ENCODE data around the gene HS1BP3. TPM values are rescaled to one million over a fixed set of nuclear protein-coding genes. Genes with fewer than 3 reads are reported as not detected.

HS1BP3 gene
- total RNA-seq, 1 experiment from 2014 or later = 16.2 TPM

DNA sequence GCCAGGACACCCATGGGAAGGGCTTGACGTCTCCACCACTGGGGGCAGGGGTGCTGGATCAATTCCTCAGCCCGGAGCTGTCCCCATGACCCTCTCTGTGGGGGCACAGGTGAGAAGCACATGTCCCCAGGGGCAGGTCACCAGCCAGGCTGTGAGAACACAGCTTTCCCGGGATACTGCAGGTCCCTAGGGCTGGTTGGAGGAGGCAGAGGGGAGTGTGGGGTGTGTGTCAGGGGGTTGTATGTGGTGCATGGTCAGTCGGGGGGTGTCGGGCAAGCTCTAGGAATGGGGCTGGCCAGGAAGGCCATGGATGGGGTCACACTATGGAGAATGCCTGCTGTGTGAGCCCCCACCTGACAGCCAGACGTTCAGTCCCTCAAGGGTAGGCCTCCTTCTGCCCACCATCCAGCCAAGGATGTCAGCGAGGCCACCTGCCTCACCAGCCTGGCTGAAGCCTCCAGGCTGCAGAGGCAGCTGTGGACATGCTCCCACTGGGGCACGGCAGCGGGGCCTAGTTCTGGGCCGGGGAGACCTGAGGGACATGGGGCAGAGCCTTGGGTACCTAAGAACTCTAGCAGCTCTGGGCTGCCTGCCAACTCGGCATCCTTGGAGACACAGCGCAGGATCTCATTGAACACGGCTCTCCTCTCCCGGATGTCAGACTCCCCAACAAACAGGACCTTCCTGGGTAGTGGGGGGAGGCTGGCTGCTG, 10.3 kb downstream of the HS1BP3 start:
- intact Hi-C loops (cut with micrococcal nuclease; ENCODE audit: unreplicated experiment) = loop anchor here (5.0 to 10.0 kb wide), 3 partner anchors 313 to 683 kb away; no protein-coding TSS in a partner anchor
- Histone ChIP-seq H3K27ac (no peak overlapping the region), H3K4me1 (replicated peaks; ENCODE audit: insufficient read depth) (peaks cover 5% of the 10 kb centered on the region), H3K4me2 (no peak overlapping the region), H3K9me3 (ENCODE audit: insufficient read depth, low read depth) (no peaks in the 10 kb centered on the region), H3K9me2 (ENCODE audit: insufficient read depth) (no peaks in the 10 kb centered on the region), H3K79me2 (ENCODE audit: low read depth) (no peaks in the 10 kb centered on the region), H3K4me3 (no peak overlapping the region), H3F3A (ENCODE audit: insufficient read depth, low read depth) (peaks cover 5% of the 10 kb centered on the region), H4K20me1 (ENCODE audit: insufficient read depth) (no peaks in the 10 kb centered on the region), H2AFZ (no peak overlapping the region), H3K27me3 (ENCODE audit: insufficient read depth, low read depth) (no peaks in the 10 kb centered on the region), H3K36me3 (ENCODE audit: low read depth) (no peaks in the 10 kb centered on the region)
- POLR2A ChIA-PET (ENCODE audit: unreplicated experiment) = no interaction called here
- no peak for DNase-seq
- CTCF ChIA-PET = interaction anchor here (0.5 kb wide), 1 partner anchor 408 kb away, joined by 3 read pairs; no protein-coding TSS in a partner anchor
- no TSS peak for BruUV-seq (replicated peaks)
- TF ChIP-seq, protein P1, sequence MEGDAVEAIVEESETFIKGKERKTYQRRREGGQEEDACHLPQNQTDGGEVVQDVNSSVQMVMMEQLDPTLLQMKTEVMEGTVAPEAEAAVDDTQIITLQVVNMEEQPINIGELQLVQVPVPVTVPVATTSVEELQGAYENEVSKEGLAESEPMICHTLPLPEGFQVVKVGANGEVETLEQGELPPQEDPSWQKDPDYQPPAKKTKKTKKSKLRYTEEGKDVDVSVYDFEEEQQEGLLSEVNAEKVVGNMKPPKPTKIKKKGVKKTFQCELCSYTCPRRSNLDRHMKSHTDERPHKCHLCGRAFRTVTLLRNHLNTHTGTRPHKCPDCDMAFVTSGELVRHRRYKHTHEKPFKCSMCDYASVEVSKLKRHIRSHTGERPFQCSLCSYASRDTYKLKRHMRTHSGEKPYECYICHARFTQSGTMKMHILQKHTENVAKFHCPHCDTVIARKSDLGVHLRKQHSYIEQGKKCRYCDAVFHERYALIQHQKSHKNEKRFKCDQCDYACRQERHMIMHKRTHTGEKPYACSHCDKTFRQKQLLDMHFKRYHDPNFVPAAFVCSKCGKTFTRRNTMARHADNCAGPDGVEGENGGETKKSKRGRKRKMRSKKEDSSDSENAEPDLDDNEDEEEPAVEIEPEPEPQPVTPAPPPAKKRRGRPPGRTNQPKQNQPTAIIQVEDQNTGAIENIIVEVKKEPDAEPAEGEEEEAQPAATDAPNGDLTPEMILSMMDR (conservative IDR thresholded peaks at IDR 0.05) = no peak
- TF ChIP-seq EZH2 (IDR thresholded peaks at IDR 0.05; ENCODE audit: low read depth) = no peak

DNA sequence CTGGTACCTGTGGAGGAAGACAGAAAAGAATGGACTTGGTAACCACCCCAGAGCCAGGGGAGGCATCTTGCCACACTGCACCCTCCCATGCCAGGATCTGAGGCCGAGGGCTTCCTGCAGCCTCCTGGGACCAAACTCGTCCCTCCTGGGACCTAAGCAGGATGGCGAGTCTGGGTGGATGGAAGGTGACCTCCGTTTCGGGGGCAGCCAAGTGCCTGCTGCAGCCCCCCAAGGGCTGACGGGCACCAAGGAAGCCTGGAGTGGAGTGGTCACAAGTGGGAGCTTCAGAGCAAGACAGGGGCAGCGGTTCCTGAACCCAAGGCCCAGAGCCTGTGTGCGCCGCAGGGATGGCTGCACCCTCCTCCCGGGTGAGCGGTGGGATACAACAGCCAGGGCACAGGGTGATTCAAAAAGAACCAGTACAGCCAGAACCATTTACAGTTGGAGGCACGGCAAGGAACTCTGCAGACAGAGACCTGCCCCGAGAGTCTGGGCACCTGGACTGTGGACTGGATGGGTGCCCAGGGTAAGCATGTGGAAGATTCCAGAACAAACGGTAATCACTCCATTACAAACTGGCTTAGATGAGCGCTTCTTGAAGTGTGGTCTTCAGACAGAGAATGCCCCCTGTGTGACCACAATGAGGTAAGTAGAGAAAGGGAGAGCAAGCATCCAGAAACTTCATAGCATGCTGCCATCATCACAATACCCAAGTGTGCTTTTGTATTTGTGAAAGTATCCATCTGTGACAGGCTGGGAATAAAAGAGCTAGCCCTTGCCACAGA, 12.1 kb downstream of the HS1BP3 start:
- Histone ChIP-seq H3K4me2 (no peak overlapping the region), H3K27ac (no peak overlapping the region), H3K9me3 (ENCODE audit: insufficient read depth, low read depth) (no peaks in the 10 kb centered on the region), H3K4me1 (replicated peaks; ENCODE audit: insufficient read depth) (peaks cover 22% of the 10 kb centered on the region), H3K4me3 (no peak overlapping the region), H3K79me2 (ENCODE audit: low read depth) (no peaks in the 10 kb centered on the region), H3K36me3 (ENCODE audit: low read depth) (no peaks in the 10 kb centered on the region), H3K9me2 (ENCODE audit: insufficient read depth) (no peaks in the 10 kb centered on the region), H2AFZ (no peak overlapping the region), H3F3A (ENCODE audit: insufficient read depth, low read depth) (peaks cover 23% of the 10 kb centered on the region), H4K20me1 (ENCODE audit: insufficient read depth) (no peaks in the 10 kb centered on the region), H3K27me3 (ENCODE audit: insufficient read depth, low read depth) (no peaks in the 10 kb centered on the region)
- ChIA-PET POLR2A (ENCODE audit: unreplicated experiment) (no interaction called here), CTCF (no interaction called here)
- no TSS peak for BruUV-seq (replicated peaks)
- DNase-seq = no peak
- intact Hi-C loops (cut with micrococcal nuclease; ENCODE audit: unreplicated experiment) = no loop called here
- TF ChIP-seq EZH2 (IDR thresholded peaks at IDR 0.05; ENCODE audit: low read depth) = no peak
- TF ChIP-seq, protein P1 (conservative IDR thresholded peaks at IDR 0.05) = no peak

DNA sequence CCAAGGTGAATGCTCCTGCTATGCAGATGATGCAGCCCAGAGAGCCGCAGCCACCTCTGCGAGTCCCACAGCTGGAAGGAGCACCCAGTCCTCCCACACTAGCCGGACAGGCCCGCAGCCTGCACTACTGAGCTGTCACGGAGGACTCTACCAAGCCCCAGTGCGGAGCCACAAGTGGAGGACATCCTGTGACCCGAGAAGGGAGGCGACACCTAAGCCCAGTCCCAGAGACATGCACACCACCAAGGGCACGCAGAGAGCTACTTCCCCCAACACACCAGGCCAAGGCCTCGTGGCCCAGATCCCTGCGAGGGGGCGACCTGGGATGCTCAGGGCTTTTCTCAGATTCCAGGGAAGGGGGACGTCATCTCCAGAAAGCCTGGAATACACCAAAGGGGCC, 12.9 kb downstream of the HS1BP3 start:
- ChIA-PET POLR2A (ENCODE audit: unreplicated experiment) (no interaction called here), CTCF (interaction anchor here (0.6 kb wide), 1 partner anchor 194 kb away, joined by 3 read pairs; no protein-coding TSS in a partner anchor)
- BruUV-seq (replicated peaks) = no TSS peak
- Histone ChIP-seq H3K9me2 (ENCODE audit: insufficient read depth) (no peaks in the 10 kb centered on the region), H2AFZ (no peak overlapping the region), H3K4me3 (no peak overlapping the region), H3K36me3 (ENCODE audit: low read depth) (no peaks in the 10 kb centered on the region), H3F3A (ENCODE audit: insufficient read depth, low read depth) (peaks cover 29% of the 10 kb centered on the region), H3K27ac (no peak overlapping the region), H3K27me3 (ENCODE audit: insufficient read depth, low read depth) (no peaks in the 10 kb centered on the region), H4K20me1 (ENCODE audit: insufficient read depth) (no peaks in the 10 kb centered on the region), H3K4me2 (no peak overlapping the region), H3K4me1 (replicated peaks; ENCODE audit: insufficient read depth) (peaks cover 31% of the 10 kb centered on the region), H3K9me3 (ENCODE audit: insufficient read depth, low read depth) (no peaks in the 10 kb centered on the region), H3K79me2 (ENCODE audit: low read depth) (no peaks in the 10 kb centered on the region)
- intact Hi-C loops (cut with micrococcal nuclease; ENCODE audit: unreplicated experiment) = no loop called here
- DNase-seq = no peak
- TF ChIP-seq EZH2 (IDR thresholded peaks at IDR 0.05; ENCODE audit: low read depth) = no peak
- TF ChIP-seq, protein P1 (conservative IDR thresholded peaks at IDR 0.05) = no peak

Data from PC-9 (cell line).